ENCODE results near the gene LRRC75A. TPM values are rescaled to one million over a fixed set of nuclear protein-coding genes. Genes with fewer than 3 reads are reported as not detected.

LRRC75A gene
- total and polyA plus RNA-seq, 2 donors (not counting 3 experiments of a cell fraction or from before 2014, with no cell fraction given): 3.7 to 6.1 TPM

DNA sequence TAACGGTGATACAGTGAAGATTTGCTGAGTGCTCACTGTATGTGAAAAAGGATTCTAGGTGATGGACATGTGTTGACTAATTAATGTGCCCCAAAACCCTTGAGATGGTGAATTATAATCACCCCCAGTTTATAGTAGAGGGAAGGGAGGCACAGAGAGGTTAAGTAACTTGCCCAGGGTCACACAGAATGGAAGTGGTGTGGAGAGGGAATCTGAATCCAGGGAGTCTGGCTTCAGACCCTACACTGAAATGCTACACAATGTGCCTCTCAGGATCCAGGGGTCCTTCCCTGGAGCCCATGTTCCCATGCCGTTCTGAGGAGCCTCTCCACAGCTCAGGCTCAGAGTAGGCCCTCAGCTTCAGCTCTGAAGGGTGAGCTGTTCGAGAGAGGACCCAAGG is 65.0 kb downstream of the LRRC75A start:
- Histone ChIP-seq H4K20me1 (replicated peaks; ENCODE audit: control insufficient read depth, extremely low read depth, insufficient read depth, low read length) (no peaks in the 10 kb centered on the region), H3K4me1 (ENCODE audit: control insufficient read depth, extremely low read depth, insufficient read depth, low read length) (no peaks in the 10 kb centered on the region), H3K36me3 (ENCODE audit: control insufficient read depth in 2 of 2, extremely low read depth in 1 of 2, insufficient read depth in 2 of 2, low read length in 2 of 2) (no peaks in the 10 kb centered on the region), H3K4me2 (ENCODE audit: insufficient read depth, low read length) (no peak overlapping the region), H3K27me3 (ENCODE audit: control insufficient read depth in 2 of 2, insufficient read depth in 2 of 2, low read length in 2 of 2) (no peaks in the 10 kb centered on the region), H3K9ac (replicated peaks; ENCODE audit: extremely low read depth, insufficient read depth, low read length) (no peak overlapping the region), H3K79me2 (ENCODE audit: control insufficient read depth, insufficient read depth, low read length) (no peaks in the 10 kb centered on the region), H3K27ac (ENCODE audit: insufficient read depth, low read depth, low read length) (no peak overlapping the region), H2AFZ (ENCODE audit: low read depth, low read length) (no peak overlapping the region), H3K9me1 (replicated peaks; ENCODE audit: control insufficient read depth, extremely low read depth, insufficient read depth, low read length) (no peaks in the 10 kb centered on the region), H3K9me3 (replicated peaks; ENCODE audit: control insufficient read depth, insufficient read depth, low read length) (no peaks in the 10 kb centered on the region), H3K4me3 (replicated peaks in 1 of 3; ENCODE audit: insufficient read depth in 1 of 3, low read depth in 1 of 3, low read length in 3 of 3) (no peak overlapping the region)
- dilution Hi-C loops (cut with MboI; ENCODE audit: extremely low pct_ligation_motif_present, low sequenced_read_pairs) (no loop called here), intact Hi-C loops (cut with micrococcal nuclease) (no loop called here)
- DNase-seq (ENCODE audit: low read depth, low spot score) (no peak), FAIRE-seq (no peak)
- ChIA-PET CTCF (interaction anchor here (1.1 to 3.3 kb wide), 12 partner anchors 8 to 124 kb away, joined by 3 to 28 read pairs (median 6); partner anchors contain the start of genes CENPV and TRPV2), POLR2A (interaction anchor here (1.7 kb wide), 1 partner anchor 46 kb away, joined by 10 read pairs; the partner anchor contains the start of gene UBB)
- TF ChIP-seq, protein P1, sequence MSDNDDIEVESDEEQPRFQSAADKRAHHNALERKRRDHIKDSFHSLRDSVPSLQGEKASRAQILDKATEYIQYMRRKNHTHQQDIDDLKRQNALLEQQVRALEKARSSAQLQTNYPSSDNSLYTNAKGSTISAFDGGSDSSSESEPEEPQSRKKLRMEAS (IDR thresholded peaks at IDR 0.05; ENCODE audit: insufficient read depth, insufficient read length): no peak
- no peak for TF ChIP-seq FOS (IDR thresholded peaks at IDR 0.05; ENCODE audit: borderline replicate concordance, insufficient read depth, low read length)
- TF ChIP-seq GATA2 (IDR thresholded peaks at IDR 0.05; ENCODE audit: insufficient read depth, insufficient read length, low read depth, low read length): no peak
- TF ChIP-seq POLR2A (IDR thresholded peaks at IDR 0.05; ENCODE audit: low read depth, low read length): no peak
- TF ChIP-seq, protein P2, sequence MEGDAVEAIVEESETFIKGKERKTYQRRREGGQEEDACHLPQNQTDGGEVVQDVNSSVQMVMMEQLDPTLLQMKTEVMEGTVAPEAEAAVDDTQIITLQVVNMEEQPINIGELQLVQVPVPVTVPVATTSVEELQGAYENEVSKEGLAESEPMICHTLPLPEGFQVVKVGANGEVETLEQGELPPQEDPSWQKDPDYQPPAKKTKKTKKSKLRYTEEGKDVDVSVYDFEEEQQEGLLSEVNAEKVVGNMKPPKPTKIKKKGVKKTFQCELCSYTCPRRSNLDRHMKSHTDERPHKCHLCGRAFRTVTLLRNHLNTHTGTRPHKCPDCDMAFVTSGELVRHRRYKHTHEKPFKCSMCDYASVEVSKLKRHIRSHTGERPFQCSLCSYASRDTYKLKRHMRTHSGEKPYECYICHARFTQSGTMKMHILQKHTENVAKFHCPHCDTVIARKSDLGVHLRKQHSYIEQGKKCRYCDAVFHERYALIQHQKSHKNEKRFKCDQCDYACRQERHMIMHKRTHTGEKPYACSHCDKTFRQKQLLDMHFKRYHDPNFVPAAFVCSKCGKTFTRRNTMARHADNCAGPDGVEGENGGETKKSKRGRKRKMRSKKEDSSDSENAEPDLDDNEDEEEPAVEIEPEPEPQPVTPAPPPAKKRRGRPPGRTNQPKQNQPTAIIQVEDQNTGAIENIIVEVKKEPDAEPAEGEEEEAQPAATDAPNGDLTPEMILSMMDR (IDR thresholded peaks at IDR 0.05; ENCODE audit: extremely low read depth in 1 of 2, insufficient read depth in 1 of 2, low read depth in 1 of 2, low read length in 2 of 2): no peak
- no peak for TF ChIP-seq MYC (IDR thresholded peaks at IDR 0.05; ENCODE audit: low read depth, low read length)
- TF ChIP-seq EZH2 (IDR thresholded peaks at IDR 0.05; ENCODE audit: borderline replicate concordance, low read depth, low read length, severe bottlenecking): no peak
- no peak for TF ChIP-seq POLR2AphosphoS5 (IDR thresholded peaks at IDR 0.05; ENCODE audit: insufficient read depth, low read depth, low read length)
- no TSS peak for BruUV-seq (replicated peaks)

All from endothelial cell of umbilical vein (primary cell).